PC-3 (cell line): ENCODE measurements around the gene LHFPL3.

Experiments used
- EZH2phosphoT487 ChIP-seq: fragments of 300-600 bp; sonication (generic); IDR thresholded peaks from 2 replicates; pipeline ENCODE4 v1.6.1; 2018; ENCODE audit warnings: mild to moderate bottlenecking, antibody characterized with exemption, low read length, borderline replicate concordance
- TF ChIP-seq, protein P1 (sequence below): fragments of 300-600 bp; sonication (generic); conservative IDR thresholded peaks from 2 replicates; pipeline ENCODE4 v1.5.1; 2017; ENCODE audit warnings: antibody characterized with exemption, low read depth, mild to moderate bottlenecking, low read length

- TF ChIP-seq EZH2phosphoT487: no peak
- TF ChIP-seq, protein P1, sequence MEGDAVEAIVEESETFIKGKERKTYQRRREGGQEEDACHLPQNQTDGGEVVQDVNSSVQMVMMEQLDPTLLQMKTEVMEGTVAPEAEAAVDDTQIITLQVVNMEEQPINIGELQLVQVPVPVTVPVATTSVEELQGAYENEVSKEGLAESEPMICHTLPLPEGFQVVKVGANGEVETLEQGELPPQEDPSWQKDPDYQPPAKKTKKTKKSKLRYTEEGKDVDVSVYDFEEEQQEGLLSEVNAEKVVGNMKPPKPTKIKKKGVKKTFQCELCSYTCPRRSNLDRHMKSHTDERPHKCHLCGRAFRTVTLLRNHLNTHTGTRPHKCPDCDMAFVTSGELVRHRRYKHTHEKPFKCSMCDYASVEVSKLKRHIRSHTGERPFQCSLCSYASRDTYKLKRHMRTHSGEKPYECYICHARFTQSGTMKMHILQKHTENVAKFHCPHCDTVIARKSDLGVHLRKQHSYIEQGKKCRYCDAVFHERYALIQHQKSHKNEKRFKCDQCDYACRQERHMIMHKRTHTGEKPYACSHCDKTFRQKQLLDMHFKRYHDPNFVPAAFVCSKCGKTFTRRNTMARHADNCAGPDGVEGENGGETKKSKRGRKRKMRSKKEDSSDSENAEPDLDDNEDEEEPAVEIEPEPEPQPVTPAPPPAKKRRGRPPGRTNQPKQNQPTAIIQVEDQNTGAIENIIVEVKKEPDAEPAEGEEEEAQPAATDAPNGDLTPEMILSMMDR: no peak
Measured at GRCh38 chr7:104486931-104487330, 158.5 kb downstream of the LHFPL3 start.
